ENCODE data around the gene MLH3.

Gene MLH3

DNA sequence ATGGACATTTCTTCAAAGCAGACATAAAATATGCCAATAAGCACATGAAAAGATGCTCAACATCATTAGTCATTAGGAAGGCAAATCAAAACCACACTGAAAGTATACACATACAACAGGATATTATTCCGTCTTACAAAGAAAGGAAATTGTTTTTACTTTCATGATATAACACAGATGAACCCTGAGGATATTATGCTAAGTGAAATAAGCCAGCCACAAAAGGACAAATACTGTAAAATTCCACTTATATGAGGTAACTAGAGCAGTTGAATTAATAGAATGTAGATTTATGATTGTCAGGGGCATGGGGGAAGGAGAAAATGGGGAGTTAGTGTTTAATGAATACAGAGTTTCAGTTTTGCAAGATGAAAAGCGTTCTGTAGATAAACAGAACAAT, 8.4 kb upstream of the MLH3 start:
- Histone ChIP-seq H3K9ac (ENCODE audit: low read depth, low read length, poor library complexity, severe bottlenecking) (no peak overlapping the region), H3K4me3 (ENCODE audit: low read length, poor library complexity, severe bottlenecking) (no peak overlapping the region), H3K36me3 (ENCODE audit: insufficient read depth, low read length) (no peaks in the 10 kb centered on the region), H2AFZ (ENCODE audit: low read length) (no peak overlapping the region), H3K4me1 (ENCODE audit: insufficient read depth, low read length, poor library complexity, severe bottlenecking) (peaks cover 9% of the 10 kb centered on the region), H3K9me2 (replicated peaks; ENCODE audit: low read depth, low read length) (no peaks in the 10 kb centered on the region), H4K20me1 (ENCODE audit: insufficient read depth, low read length, poor library complexity, severe bottlenecking) (no peaks in the 10 kb centered on the region), H3F3A (ENCODE audit: low read depth) (no peaks in the 10 kb centered on the region), H3K4me2 (ENCODE audit: low read depth, low read length, poor library complexity, severe bottlenecking) (no peak overlapping the region), H3K9me3 (ENCODE audit: insufficient read depth, low read depth, low read length) (no peaks in the 10 kb centered on the region), H3K27me3 (ENCODE audit: insufficient read depth, low read length, poor library complexity, severe bottlenecking) (no peaks in the 10 kb centered on the region), H3K79me2 (ENCODE audit: insufficient read depth, low read length) (peaks cover 30% of the 10 kb centered on the region)
- TF ChIP-seq CTCF (conservative IDR thresholded peaks at IDR 0.05; ENCODE audit: low read length), result no peak
- TF ChIP-seq EZH2phosphoT487 (IDR thresholded peaks at IDR 0.05; ENCODE audit: borderline replicate concordance), result no peak

DNA sequence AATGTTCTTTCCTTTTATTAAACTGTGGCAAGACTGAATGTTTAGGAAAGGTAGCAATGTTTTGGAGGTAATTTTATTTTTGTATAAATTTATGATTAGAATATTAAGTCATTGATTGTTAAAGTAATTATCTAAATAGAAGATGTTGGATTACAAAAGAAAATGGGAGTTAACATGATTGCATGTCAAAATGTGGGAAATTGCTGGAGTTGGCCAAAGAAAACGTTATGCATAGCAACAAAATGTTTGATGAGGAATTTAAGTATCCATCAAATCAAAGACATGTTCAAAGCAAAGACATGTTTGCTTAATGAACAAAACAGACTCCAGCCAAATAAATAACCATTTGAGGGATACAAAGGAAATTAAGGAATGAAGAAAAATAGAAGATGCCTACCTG, 3.2 kb upstream of the MLH3 start:
- no peak overlapping the region for H3K4me3 ChIP-seq (ENCODE audit: low read length, poor library complexity, severe bottlenecking)
- peaks cover 20% of the 10 kb centered on the region for H3K79me2 ChIP-seq (ENCODE audit: insufficient read depth, low read length)
- H3K4me1 ChIP-seq (ENCODE audit: insufficient read depth, low read length, poor library complexity, severe bottlenecking), result peaks cover 14% of the 10 kb centered on the region
- no peak for TF ChIP-seq EZH2phosphoT487 (IDR thresholded peaks at IDR 0.05; ENCODE audit: borderline replicate concordance)
- no peak for TF ChIP-seq CTCF (conservative IDR thresholded peaks at IDR 0.05; ENCODE audit: low read length)
- H3K9me3 ChIP-seq (ENCODE audit: insufficient read depth, low read depth, low read length), result no peaks in the 10 kb centered on the region
- no peak overlapping the region for H3K4me2 ChIP-seq (ENCODE audit: low read depth, low read length, poor library complexity, severe bottlenecking)
- no peaks in the 10 kb centered on the region for H3K27me3 ChIP-seq (ENCODE audit: insufficient read depth, low read length, poor library complexity, severe bottlenecking)
- H3K9me2 ChIP-seq (replicated peaks; ENCODE audit: low read depth, low read length), result no peaks in the 10 kb centered on the region
- 0 out of 2 replicates have a peak, but pooled peaks cover 8% of the 10 kb centered on the region for H3F3A ChIP-seq (ENCODE audit: low read depth)
- no peak overlapping the region for H3K9ac ChIP-seq (ENCODE audit: low read depth, low read length, poor library complexity, severe bottlenecking)
- peaks cover 3% of the 10 kb centered on the region for H4K20me1 ChIP-seq (ENCODE audit: insufficient read depth, low read length, poor library complexity, severe bottlenecking)
- no peak overlapping the region for H2AFZ ChIP-seq (ENCODE audit: low read length)
- no peaks in the 10 kb centered on the region for H3K36me3 ChIP-seq (ENCODE audit: insufficient read depth, low read length)

DNA sequence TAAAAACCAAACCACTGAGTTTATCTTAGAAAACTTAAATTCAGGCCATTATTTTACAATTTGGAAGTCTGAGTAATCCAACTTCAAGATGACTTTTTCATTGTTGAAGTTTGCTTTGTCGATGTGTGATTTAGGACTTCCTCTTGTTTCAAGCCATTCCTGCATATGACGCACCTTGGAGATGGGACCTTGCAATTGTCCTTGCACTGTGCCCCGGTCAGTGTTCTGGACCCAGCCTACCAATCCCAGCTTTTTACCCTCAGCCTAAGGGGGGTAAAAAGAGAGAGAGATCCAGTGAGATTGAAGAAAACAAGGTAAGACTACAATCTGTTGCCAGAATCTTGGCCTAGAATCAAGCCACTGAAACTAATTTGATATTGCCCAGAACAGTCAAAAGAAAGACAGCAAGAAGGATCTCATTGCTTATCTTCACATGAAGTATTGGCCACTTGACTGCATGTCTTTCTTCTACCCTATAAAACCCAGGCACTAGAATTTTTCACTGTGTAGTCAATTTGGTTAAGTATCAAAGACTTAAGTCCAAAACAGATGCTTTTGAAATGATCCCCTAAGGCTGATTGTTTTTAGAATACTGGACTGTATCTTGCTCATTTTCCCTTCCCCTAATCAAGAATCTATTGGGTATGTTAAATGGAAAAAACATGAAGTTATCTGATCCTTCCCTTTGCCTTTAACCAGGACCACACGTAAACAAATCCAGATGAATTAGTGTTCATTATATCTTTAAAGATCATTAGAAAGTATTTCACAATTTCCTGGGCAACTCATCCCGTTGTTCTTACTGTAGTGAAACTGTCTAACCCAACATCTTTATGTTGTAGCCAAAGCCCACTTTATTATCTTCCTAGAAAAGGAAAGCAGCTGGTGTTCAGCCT, 2.4 kb upstream of the MLH3 start:
- Histone ChIP-seq H3K9me3 (ENCODE audit: insufficient read depth, low read depth, low read length) (no peaks in the 10 kb centered on the region), H3K9me2 (replicated peaks; ENCODE audit: low read depth, low read length) (no peaks in the 10 kb centered on the region), H4K20me1 (ENCODE audit: insufficient read depth, low read length, poor library complexity, severe bottlenecking) (peaks cover 5% of the 10 kb centered on the region), H3K9ac (ENCODE audit: low read depth, low read length, poor library complexity, severe bottlenecking) (no peak overlapping the region), H3K4me1 (ENCODE audit: insufficient read depth, low read length, poor library complexity, severe bottlenecking) (peaks cover 17% of the 10 kb centered on the region), H3K27me3 (ENCODE audit: insufficient read depth, low read length, poor library complexity, severe bottlenecking) (no peaks in the 10 kb centered on the region), H3K79me2 (ENCODE audit: insufficient read depth, low read length) (peaks cover 20% of the 10 kb centered on the region), H3F3A (ENCODE audit: low read depth) (0 out of 2 replicates have a peak, but pooled peaks cover 8% of the 10 kb centered on the region), H3K4me2 (ENCODE audit: low read depth, low read length, poor library complexity, severe bottlenecking) (no peak overlapping the region), H3K4me3 (ENCODE audit: low read length, poor library complexity, severe bottlenecking) (no peak overlapping the region), H3K36me3 (ENCODE audit: insufficient read depth, low read length) (no peaks in the 10 kb centered on the region), H2AFZ (ENCODE audit: low read length) (no peak overlapping the region)
- TF ChIP-seq CTCF (conservative IDR thresholded peaks at IDR 0.05; ENCODE audit: low read length), result no peak
- TF ChIP-seq EZH2phosphoT487 (IDR thresholded peaks at IDR 0.05; ENCODE audit: borderline replicate concordance), result no peak

Measured in Loucy (cell line).